ENCODE measurements around the gene PDZK1. TPM values are rescaled to one million over a fixed set of nuclear protein-coding genes. Genes with fewer than 3 reads are reported as not detected.
"Not testable (repeated sequence)": the region's sequence is repeated elsewhere in the genome, so short reads cannot be mapped to it uniquely, and the experiment has no call there.

Gene PDZK1
- total RNA-seq (2014; rRNA removed; shearing (Covaris generic)), result 0.50 and 0.77 TPM in 2 replicates
- 0.62 TPM in 1 of 2 replicates, not detected in the other for polyA plus RNA-seq (2015; cell fraction: cytosol; rRNA removed)
- polyA plus RNA-seq (2015; cell fraction: nucleus; rRNA removed), result 1.5 TPM in 1 of 2 replicates, not detected in the other

DNA sequence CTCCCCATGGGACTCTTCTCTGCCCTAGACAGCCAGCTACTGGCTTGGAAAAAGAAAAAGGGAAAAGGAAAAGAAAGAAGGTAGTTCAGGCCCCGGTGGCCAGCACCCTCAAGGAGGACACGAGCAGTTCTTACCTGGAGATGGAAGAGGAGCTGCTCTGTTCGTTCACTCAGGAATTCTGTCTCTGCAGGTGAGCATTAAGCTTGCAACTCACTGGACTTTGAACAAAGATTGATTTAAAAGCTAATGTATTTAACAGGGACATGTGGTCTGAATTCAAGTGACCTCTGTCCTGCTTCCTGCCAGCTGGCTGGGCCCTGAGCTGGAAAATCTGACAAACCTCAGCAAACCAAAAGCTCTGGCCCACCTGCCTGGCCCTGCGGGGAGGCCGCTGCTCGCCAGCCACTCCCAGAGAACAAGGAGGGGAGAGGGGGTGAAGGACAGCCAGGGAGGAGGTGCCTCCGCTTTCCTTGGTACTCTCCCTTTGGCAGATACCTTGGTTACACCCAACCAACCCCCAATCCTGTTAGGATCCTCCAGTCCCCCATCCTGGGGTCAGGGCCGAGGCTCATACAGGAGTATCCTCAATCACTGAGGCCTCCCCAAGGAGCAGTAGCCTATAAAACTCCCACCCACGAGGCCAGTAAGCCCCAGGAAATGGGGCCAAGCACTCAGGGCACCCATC, at the start of gene PDZK1:
TSS of gene PDZK1 (minus strand) at position 186 of the 685 bp plus-strand sequence. CDS start 19,347 bp downstream, outside the sequence.
- in situ Hi-C loops (cut with HindIII; ENCODE audit: low pct_unique_long_range_greater_than_20kb, low sequenced_read_pairs), result no loop called here
- DNase-seq (ENCODE audit: low read depth, low spot score), result no peak

- in situ Hi-C loops (cut with HindIII; ENCODE audit: low pct_unique_long_range_greater_than_20kb, low sequenced_read_pairs), result no loop called here
Measured at GRCh38 chr1:145751491-145752037, 44.4 kb upstream of the PDZK1 start.

GRCh38 chr1:145750426-145750825, 43.3 kb upstream of the PDZK1 start:
- in situ Hi-C loops (cut with HindIII; ENCODE audit: low pct_unique_long_range_greater_than_20kb, low sequenced_read_pairs), result no loop called here

More at GRCh38 chr1:145751491-145752037, 44.4 kb upstream of the PDZK1 start:
- DNase-seq (ENCODE audit: low read depth, low spot score), result peak; percentile 47

DNA sequence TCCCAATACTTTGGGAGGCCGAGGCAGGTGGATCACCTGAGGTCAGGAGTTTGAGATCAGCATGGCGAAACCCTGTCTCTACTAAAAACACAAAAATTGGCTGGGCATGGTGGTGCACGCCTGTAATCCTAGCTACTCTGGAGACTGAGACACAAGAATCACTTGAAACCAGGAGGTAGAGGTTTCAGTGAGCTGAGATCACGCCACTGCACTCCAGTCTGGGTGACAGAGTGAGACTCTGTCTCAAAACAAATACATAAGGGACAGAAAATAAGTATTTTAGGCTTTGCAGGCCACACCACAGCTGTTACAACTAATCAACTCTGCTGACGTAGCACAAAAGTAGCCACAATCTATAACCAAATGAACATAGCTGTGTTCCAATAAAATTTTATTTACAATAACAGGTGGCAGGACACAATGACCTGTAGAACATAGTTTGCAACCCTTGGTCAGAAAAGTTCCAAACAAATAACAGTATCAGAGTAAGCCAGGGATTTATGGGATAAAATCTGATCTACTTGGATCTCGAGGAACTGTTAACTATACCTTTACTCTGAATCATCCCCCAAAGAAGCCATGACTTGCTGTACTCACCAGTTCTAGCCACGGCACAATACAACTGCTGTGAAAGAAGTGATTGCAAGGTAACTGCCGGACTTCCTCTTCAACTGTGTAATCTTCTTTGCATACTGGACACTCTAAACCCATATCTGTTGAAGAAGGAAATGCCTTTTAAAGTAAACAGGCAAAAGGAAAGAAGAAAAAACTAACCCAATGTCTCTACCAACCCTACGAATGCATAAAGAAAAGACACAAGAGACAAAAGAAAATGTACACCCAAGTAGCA, 40.5 kb upstream of the PDZK1 start:
- in situ Hi-C loops (cut with HindIII; ENCODE audit: low pct_unique_long_range_greater_than_20kb, low sequenced_read_pairs), result no loop called here
- no peak for DNase-seq (ENCODE audit: low read depth, low spot score)

More at GRCh38 chr1:145750426-145750825, 43.3 kb upstream of the PDZK1 start:
- no peak for DNase-seq (ENCODE audit: low read depth, low spot score)

DNA sequence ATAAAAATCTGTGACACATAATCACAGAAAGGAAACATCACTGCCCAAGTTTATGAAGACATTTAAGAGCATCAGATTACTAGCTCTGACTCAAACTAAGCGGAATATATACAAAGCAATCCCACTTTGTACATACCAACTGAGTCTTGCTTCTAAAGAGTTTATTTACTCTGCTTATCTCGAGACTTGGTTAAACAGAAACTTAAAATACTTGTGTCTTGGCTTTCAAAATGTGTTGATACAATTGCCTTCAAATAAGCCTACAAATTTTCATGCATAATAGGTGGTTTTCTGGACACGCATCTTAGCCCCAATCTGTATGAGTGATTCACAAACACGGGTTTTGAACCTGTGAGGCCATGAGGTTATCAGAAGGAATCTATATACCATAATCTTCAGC, 33.1 kb upstream of the PDZK1 start:
- no peak for DNase-seq (ENCODE audit: low read depth, low spot score)
- in situ Hi-C loops (cut with HindIII; ENCODE audit: low pct_unique_long_range_greater_than_20kb, low sequenced_read_pairs), result no loop called here

GRCh38 chr1:145736191-145736590, 29.0 kb upstream of the PDZK1 start:
- in situ Hi-C loops (cut with HindIII; ENCODE audit: low pct_unique_long_range_greater_than_20kb, low sequenced_read_pairs), result no loop called here
- no peak for DNase-seq (ENCODE audit: low read depth, low spot score)

DNA sequence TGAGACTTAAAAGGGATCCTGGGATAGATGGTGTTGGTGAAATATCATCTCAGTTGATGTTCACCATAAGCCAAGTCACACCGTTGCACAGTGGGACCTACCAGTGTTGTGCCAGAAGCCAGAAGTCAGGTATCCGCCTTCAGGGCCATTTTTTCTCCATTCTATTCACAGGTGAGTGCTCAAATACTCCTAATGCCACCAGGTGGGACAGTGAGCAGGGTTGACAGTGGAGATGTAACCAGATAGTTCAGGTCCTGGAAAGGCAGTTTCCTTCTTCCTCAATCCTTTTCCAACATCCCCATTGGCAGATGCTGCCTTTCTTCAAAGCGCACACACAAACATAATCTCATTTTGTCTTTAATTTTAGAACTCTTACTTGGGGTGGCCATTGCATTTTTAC, 23.7 kb upstream of the PDZK1 start:
- DNase-seq (ENCODE audit: low read depth, low spot score), result no peak
- in situ Hi-C loops (cut with HindIII; ENCODE audit: low pct_unique_long_range_greater_than_20kb, low sequenced_read_pairs), result no loop called here

GRCh38 chr1:145730467-145730866, 23.3 kb upstream of the PDZK1 start:
- no peak for DNase-seq (ENCODE audit: low read depth, low spot score)
- in situ Hi-C loops (cut with HindIII; ENCODE audit: low pct_unique_long_range_greater_than_20kb, low sequenced_read_pairs), result no loop called here

GRCh38 chr1:145729666-145730436, 22.7 kb upstream of the PDZK1 start:
- DNase-seq (ENCODE audit: low read depth, low spot score), result no peak
- in situ Hi-C loops (cut with HindIII; ENCODE audit: low pct_unique_long_range_greater_than_20kb, low sequenced_read_pairs), result no loop called here

GRCh38 chr1:145729196-145729595, 22.0 kb upstream of the PDZK1 start:
- no peak for DNase-seq (ENCODE audit: low read depth, low spot score)
- in situ Hi-C loops (cut with HindIII; ENCODE audit: low pct_unique_long_range_greater_than_20kb, low sequenced_read_pairs), result no loop called here

GRCh38 chr1:145726193-145726592, 19.0 kb upstream of the PDZK1 start:
- in situ Hi-C loops (cut with HindIII; ENCODE audit: low pct_unique_long_range_greater_than_20kb, low sequenced_read_pairs), result not testable (repeated sequence)

GRCh38 chr1:145720878-145721671, 13.9 kb upstream of the PDZK1 start:
- in situ Hi-C loops (cut with HindIII; ENCODE audit: low pct_unique_long_range_greater_than_20kb, low sequenced_read_pairs), result no loop called here
- peak; percentile 75 for DNase-seq (ENCODE audit: low read depth, low spot score)

More at GRCh38 chr1:145726193-145726592, 19.0 kb upstream of the PDZK1 start:
- DNase-seq (ENCODE audit: low read depth, low spot score), result not testable (repeated sequence)

DNA sequence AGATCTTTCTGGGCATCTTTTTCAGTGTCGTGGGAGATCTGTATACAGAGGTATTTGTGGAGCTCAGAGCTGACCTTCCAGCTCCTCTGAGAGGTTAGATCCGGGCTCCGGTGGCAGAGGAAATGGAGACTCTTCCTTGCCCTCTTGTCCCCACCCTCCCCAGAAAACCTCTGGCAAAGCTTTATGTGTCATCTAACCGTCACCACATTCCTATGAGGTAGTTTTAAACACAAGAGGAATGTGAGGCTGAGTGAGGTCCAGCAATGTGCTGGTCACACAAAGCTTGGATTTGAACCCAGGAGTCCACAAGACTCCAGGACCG, 13.3 kb upstream of the PDZK1 start:
- in situ Hi-C loops (cut with HindIII; ENCODE audit: low pct_unique_long_range_greater_than_20kb, low sequenced_read_pairs), result no loop called here
- DNase-seq (ENCODE audit: low read depth, low spot score), result no peak

DNA sequence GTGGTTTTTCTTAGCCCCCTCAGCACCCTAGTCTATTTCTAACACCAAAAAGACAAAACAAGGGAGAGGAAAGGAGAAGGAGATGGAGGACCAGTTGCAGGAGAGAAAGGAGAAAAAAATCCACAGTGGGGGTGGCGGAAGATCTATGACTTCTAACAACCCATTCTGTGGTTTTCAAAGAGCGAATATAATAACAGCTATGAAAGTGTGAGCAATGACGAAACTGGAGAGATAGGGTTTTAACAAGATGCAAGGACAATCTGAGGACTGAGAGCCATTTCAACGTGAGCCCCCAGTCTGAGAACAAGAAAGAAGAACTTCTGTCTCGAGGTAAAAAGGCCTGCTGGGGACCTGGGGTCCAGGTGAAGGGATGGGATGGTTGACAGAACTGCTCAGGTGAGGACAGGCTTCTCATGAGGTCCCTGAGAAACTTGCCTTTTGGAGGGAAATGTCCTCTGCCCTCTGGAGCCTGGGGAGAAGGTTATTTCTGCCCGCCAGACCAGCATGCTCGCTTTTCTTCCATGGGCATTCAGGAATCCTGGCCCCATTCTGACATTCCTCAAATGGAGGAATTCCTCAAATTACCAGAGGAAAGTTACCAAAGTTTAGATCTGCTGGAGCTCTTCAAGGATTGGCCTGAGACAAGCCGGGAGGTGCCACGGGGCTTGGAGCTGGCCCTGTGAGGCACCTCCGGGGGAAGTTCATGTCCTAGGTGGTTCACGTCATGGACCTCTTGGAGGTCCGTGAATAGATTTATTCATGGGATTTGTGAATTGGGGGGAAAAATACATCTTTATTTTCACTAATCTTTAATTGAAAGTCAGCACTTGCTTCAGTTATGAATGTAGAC, 12.3 kb upstream of the PDZK1 start, which contains the start of gene CD160:
TSS of gene CD160 (plus strand) at position 270 of the 850 bp plus-strand sequence. CDS start 8,829 bp downstream, outside the sequence.
- DNase-seq (ENCODE audit: low read depth, low spot score), result no peak
- in situ Hi-C loops (cut with HindIII; ENCODE audit: low pct_unique_long_range_greater_than_20kb, low sequenced_read_pairs), result no loop called here

GRCh38 chr1:145718465-145718864, 11.3 kb upstream of the PDZK1 start:
- in situ Hi-C loops (cut with HindIII; ENCODE audit: low pct_unique_long_range_greater_than_20kb, low sequenced_read_pairs); DNase-seq (ENCODE audit: low read depth, low spot score): not testable (repeated sequence)

DNA sequence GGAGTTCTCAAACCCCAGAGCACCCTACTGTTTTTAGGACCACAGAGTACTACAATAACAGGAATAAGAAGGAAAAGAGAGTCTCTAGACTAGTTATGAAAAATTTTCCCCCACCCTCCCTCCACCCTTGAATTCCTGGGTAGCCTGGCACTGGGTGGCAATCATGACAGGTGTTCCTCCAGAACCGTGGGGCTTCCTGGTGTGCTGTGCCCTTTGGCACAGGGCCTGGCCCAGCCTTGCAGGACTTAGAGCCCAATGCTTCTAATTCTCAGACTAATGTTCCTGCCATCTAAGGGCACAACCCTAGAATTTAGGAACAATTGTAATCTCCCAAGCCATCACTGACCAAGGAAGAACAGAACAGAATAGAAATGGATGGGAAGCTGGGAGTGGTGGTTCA, 10.7 kb upstream of the PDZK1 start:
- in situ Hi-C loops (cut with HindIII; ENCODE audit: low pct_unique_long_range_greater_than_20kb, low sequenced_read_pairs), result no loop called here
- DNase-seq (ENCODE audit: low read depth, low spot score), result no peak

Measured in SK-MEL-5 (cell line).